Measurements from ENCODE around the gene SDSL. TPM values are rescaled to one million over a fixed set of nuclear protein-coding genes. Genes with fewer than 3 reads are reported as not detected.

The SDSL gene
- total RNA-seq, 4 donors from 2014 or later: 0.46 to 1.8 (median 1.4) TPM; not detected in 1

DNA sequence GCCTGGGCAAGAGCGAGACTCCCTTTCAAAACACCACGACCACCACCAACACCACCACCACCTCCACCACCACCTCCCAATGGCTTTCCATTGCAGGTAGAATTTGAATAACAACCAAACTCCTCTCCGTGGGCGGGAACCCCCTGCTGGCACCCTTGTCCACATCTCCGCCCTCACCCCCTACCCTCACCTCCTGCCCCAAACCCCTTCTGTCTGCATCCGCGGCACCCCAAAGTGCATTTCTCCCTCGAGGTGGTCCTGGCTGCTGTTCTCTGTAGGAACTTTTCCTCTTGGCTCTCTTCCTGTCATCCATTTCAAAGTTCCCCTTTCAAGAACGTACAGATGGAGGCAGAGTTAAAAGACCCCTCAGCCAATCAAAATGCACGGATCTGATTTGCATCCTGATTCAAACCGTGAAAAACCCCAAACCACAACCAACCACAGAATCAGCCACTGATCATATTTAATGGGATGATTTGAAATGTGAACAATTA is 3.8 kb downstream of the SDSL start:
- no peak for TF ChIP-seq POLR2A (IDR thresholded peaks at IDR 0.05)
- TF ChIP-seq, protein P1, sequence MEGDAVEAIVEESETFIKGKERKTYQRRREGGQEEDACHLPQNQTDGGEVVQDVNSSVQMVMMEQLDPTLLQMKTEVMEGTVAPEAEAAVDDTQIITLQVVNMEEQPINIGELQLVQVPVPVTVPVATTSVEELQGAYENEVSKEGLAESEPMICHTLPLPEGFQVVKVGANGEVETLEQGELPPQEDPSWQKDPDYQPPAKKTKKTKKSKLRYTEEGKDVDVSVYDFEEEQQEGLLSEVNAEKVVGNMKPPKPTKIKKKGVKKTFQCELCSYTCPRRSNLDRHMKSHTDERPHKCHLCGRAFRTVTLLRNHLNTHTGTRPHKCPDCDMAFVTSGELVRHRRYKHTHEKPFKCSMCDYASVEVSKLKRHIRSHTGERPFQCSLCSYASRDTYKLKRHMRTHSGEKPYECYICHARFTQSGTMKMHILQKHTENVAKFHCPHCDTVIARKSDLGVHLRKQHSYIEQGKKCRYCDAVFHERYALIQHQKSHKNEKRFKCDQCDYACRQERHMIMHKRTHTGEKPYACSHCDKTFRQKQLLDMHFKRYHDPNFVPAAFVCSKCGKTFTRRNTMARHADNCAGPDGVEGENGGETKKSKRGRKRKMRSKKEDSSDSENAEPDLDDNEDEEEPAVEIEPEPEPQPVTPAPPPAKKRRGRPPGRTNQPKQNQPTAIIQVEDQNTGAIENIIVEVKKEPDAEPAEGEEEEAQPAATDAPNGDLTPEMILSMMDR (IDR thresholded peaks at IDR 0.05): no peak
- H3K4me3 ChIP-seq (ENCODE audit: low read depth, poor library complexity, severe bottlenecking): no peak overlapping the region
- intact Hi-C loops (cut with DNase I; ENCODE audit: low total_unique reads): loop anchor here (10.0 kb wide), 1 partner anchor 221 kb away; no protein-coding TSS in a partner anchor
- 30 to 33% methylated on average over 11 of the region's 11 CpGs for WGBS, 2 donors
- no peak for DNase-seq (ENCODE audit: low spot score in 2 of 2)

DNA sequence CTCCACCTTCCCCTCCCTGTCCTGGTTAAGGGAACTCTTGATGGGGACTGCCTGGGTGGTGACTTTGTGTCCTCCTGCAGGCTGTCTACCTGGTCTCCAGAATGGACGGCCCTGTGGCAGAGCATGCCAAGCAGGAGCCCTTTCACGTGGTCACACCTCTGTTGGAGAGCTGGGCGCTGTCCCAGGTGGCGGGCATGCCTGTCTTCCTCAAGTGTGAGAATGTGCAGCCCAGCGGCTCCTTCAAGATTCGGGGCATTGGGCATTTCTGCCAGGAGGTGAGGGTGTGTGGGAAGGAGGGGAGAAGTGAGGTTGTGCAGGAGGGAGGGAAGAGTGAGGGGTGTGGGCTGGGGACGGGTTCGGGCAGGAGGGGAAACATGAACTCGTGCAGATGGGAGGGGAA is 5.7 kb downstream of the SDSL start:
- TF ChIP-seq POLR2A (IDR thresholded peaks at IDR 0.05): no peak
- TF ChIP-seq, protein P1 (IDR thresholded peaks at IDR 0.05): no peak
- WGBS, 2 donors: 47 to 64% methylated on average over 8 to 9 of the region's 9 CpGs
- no peak for DNase-seq (ENCODE audit: low spot score in 2 of 2)
- H3K4me3 ChIP-seq (ENCODE audit: low read depth, poor library complexity, severe bottlenecking): no peak overlapping the region
- intact Hi-C loops (cut with DNase I; ENCODE audit: low total_unique reads): loop anchor here (10.0 kb wide), 1 partner anchor 223 kb away; no protein-coding TSS in a partner anchor

DNA sequence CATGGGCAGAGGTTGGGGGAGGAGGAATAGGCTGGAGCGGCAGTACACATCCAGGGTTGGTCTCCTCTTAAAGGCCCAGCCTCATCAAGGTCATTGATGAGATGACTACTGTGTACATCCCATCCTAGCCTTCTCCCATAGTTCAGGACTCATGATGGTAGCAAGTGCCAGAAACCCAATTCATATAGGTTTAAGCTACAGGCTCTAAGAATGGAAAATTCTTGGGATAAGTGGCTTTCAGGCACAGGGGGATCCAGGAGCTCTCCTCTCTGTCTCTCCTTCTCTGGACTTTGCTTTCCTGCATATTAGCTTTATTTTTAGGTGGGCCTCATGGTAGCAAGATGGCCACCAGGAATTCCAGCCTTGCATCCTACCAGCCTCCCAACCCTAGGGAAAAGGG is 6.3 kb downstream of the SDSL start:
- 27 to 71% methylated on average over 1 of the region's 1 CpG for WGBS, 2 donors
- H3K4me3 ChIP-seq (ENCODE audit: low read depth, poor library complexity, severe bottlenecking): no peak overlapping the region
- DNase-seq (ENCODE audit: low spot score in 2 of 2): no peak
- intact Hi-C loops (cut with DNase I; ENCODE audit: low total_unique reads): loop anchor here (10.0 kb wide), 1 partner anchor 224 kb away; no protein-coding TSS in a partner anchor
- TF ChIP-seq POLR2A (IDR thresholded peaks at IDR 0.05): no peak
- TF ChIP-seq, protein P1 (IDR thresholded peaks at IDR 0.05): no peak

DNA sequence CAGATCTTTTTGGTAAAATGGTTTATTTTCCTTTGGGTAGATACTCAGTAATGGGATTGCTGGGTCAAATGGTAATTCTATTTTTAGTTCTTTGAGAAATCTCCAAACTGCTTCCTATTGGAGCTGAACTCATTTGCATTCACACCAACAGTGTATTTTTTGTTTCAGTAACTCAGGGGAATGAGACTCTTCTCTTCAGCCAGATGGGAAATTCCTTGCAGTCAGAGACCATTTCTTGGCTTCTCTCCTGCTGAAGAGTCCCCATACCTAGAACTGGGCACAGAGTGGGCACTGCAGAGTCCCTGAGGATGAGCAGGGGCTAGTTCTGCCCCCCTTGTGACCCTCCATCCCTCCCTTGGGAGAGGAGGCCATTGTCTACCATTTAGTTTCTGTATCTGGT is 10.8 kb downstream of the SDSL start:
- no peak for TF ChIP-seq POLR2A (IDR thresholded peaks at IDR 0.05)
- TF ChIP-seq, protein P1 (IDR thresholded peaks at IDR 0.05): no peak
- no peak overlapping the region for H3K4me3 ChIP-seq (ENCODE audit: low read depth, poor library complexity, severe bottlenecking)
- intact Hi-C loops (cut with DNase I; ENCODE audit: low total_unique reads): no loop called here
- no peak for DNase-seq (ENCODE audit: low spot score in 2 of 2)

DNA sequence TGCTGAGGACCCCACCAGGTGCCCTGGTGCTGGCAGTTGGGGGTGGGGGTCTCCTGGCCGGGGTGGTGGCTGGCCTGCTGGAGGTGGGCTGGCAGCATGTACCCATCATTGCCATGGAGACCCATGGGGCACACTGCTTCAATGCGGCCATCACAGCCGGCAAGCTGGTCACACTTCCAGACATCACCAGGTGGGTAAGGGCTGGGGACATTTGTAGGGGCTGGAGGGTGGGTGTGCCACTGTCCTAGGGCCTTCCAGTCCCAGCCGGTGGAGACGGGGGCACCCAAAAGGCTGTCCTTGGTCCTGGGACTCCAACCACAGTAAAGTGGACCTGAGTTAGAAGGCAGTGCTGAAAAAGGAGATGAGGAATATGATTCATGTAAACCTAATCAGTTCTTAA is 13.2 kb downstream of the SDSL start:
- WGBS, 2 donors: 76 to 87% methylated on average over 5 of the region's 5 CpGs
- intact Hi-C loops (cut with DNase I; ENCODE audit: low total_unique reads): no loop called here
- DNase-seq (ENCODE audit: low spot score in 2 of 2): no peak
- no peak for TF ChIP-seq POLR2A (IDR thresholded peaks at IDR 0.05)
- TF ChIP-seq, protein P1 (IDR thresholded peaks at IDR 0.05): no peak
- H3K4me3 ChIP-seq (ENCODE audit: low read depth, poor library complexity, severe bottlenecking): no peak overlapping the region

DNA sequence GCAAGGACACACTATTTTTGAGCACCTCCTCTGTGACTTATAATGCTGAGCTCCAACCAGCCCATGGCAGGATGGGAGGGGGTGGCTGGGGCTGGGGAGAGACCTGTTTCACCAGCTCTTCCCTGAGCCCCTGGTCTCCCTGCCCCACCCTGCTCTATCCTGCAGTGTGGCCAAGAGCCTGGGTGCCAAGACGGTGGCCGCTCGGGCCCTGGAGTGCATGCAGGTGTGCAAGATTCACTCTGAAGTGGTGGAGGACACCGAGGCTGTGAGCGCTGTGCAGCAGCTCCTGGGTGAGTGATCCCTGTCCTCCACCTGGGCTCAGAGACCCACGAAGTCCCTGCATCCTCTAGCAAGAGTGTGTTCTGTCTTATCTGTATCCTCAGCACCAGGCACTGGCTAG is 14.4 kb downstream of the SDSL start:
- TF ChIP-seq, protein P1 (IDR thresholded peaks at IDR 0.05): no peak
- TF ChIP-seq POLR2A (IDR thresholded peaks at IDR 0.05): no peak
- no peak for DNase-seq (ENCODE audit: low spot score in 2 of 2)
- intact Hi-C loops (cut with DNase I; ENCODE audit: low total_unique reads): no loop called here
- no peak overlapping the region for H3K4me3 ChIP-seq (ENCODE audit: low read depth, poor library complexity, severe bottlenecking)
- 74 to 85% methylated on average over 6 of the region's 6 CpGs for WGBS, 2 donors
